Measurements from ENCODE around the gene HSBP1. TPM values are rescaled to one million over a fixed set of nuclear protein-coding genes. Genes with fewer than 3 reads are reported as not detected.

HSBP1 gene
- total and polyA plus RNA-seq, 8 donors, result 8.5 to 60.5 (median 35.2) TPM

GRCh38 chr16:83774066-83774465 is 33.7 kb upstream of the HSBP1 start:
- DNase-seq, result no peak
- Histone ChIP-seq H3K36me3 (no peaks in the 10 kb centered on the region), H3K27me3 (no peaks in the 10 kb centered on the region), H3K27ac (peak overlapping the region in 1 of 5 donors; percentile 7), H3K9me3 (no peaks in the 10 kb centered on the region), H3K4me3 (no peak overlapping the region), H3K4me1 (peaks cover 0 to 3% (median 0%) of the 10 kb centered on the region in 4 donors)
- 77 to 88% (median 88%) methylated on average over 4 of the region's 4 CpGs for WGBS, 5 donors
- TF ChIP-seq EP300 (IDR thresholded peaks at IDR 0.05), result no peak
- intact Hi-C loops (cut with DNase I; ENCODE audit: low total_unique reads), result no loop called here

GRCh38 chr16:83776944-83777343 is 30.8 kb upstream of the HSBP1 start:
- Histone ChIP-seq H3K4me1 (peaks cover 0 to 13% (median 8%) of the 10 kb centered on the region in 4 donors), H3K9me3 (no peaks in the 10 kb centered on the region), H3K27ac (no peak overlapping the region), H3K4me3 (no peak overlapping the region), H3K27me3 (no peaks in the 10 kb centered on the region), H3K36me3 (no peaks in the 10 kb centered on the region)
- WGBS, 5 donors, result 75 to 82% (median 80%) methylated on average over 8 to 9 of the region's 9 CpGs
- intact Hi-C loops (cut with DNase I; ENCODE audit: low total_unique reads), result no loop called here
- no peak for DNase-seq
- TF ChIP-seq EP300 (IDR thresholded peaks at IDR 0.05), result no peak
- TF ChIP-seq POLR2AphosphoS5 (IDR thresholded peaks at IDR 0.05), result no peak
- TF ChIP-seq POLR2A (IDR thresholded peaks at IDR 0.05), result no peak
- TF ChIP-seq CTCF (IDR thresholded peaks at IDR 0.05), result no peak

GRCh38 chr16:83779886-83780285 is 27.9 kb upstream of the HSBP1 start:
- H3K36me3 ChIP-seq, result no peaks in the 10 kb centered on the region
- no peak overlapping the region for H3K4me3 ChIP-seq
- no peaks in the 10 kb centered on the region for H3K27me3 ChIP-seq
- no peak for DNase-seq
- intact Hi-C loops (cut with DNase I; ENCODE audit: low total_unique reads), result no loop called here
- no peak overlapping the region for H3K27ac ChIP-seq
- H3K9me3 ChIP-seq, result no peaks in the 10 kb centered on the region
- TF ChIP-seq POLR2A (IDR thresholded peaks at IDR 0.05) (no peak), POLR2AphosphoS5 (IDR thresholded peaks at IDR 0.05) (no peak), CTCF (IDR thresholded peaks at IDR 0.05) (no peak), EP300 (IDR thresholded peaks at IDR 0.05) (no peak)
- WGBS, 5 donors, result 10 to 27% (median 16%) methylated on average over 6 of the region's 6 CpGs
- peaks cover 0 to 13% (median 8%) of the 10 kb centered on the region in 4 donors for H3K4me1 ChIP-seq

GRCh38 chr16:83785455-83785854 is 22.3 kb upstream of the HSBP1 start:
- no peak for TF ChIP-seq POLR2AphosphoS5 (IDR thresholded peaks at IDR 0.05)
- TF ChIP-seq CTCF (IDR thresholded peaks at IDR 0.05), result no peak
- no peak for TF ChIP-seq POLR2A (IDR thresholded peaks at IDR 0.05)
- no peak for TF ChIP-seq EP300 (IDR thresholded peaks at IDR 0.05)
- Histone ChIP-seq H3K4me3 (no peak overlapping the region), H3K27ac (no peak overlapping the region), H3K4me1 (peaks cover 0 to 2% (median under 1%) of the 10 kb centered on the region in 4 donors), H3K27me3 (no peaks in the 10 kb centered on the region), H3K9me3 (no peaks in the 10 kb centered on the region), H3K36me3 (no peaks in the 10 kb centered on the region)
- intact Hi-C loops (cut with DNase I; ENCODE audit: low total_unique reads), result no loop called here
- DNase-seq, result no peak
- WGBS, 5 donors, result 60 to 76% (median 70%) methylated on average over 2 of the region's 2 CpGs

GRCh38 chr16:83789642-83790401 is 18.0 kb upstream of the HSBP1 start:
- no peaks in the 10 kb centered on the region for H3K27me3 ChIP-seq
- no peaks in the 10 kb centered on the region for H3K36me3 ChIP-seq
- H3K4me1 ChIP-seq, result no peaks in the 10 kb centered on the region
- no peak overlapping the region for H3K27ac ChIP-seq
- DNase-seq, result no peak
- TF ChIP-seq EP300 (IDR thresholded peaks at IDR 0.05) (no peak), POLR2AphosphoS5 (IDR thresholded peaks at IDR 0.05) (no peak), POLR2A (IDR thresholded peaks at IDR 0.05) (no peak), CTCF (IDR thresholded peaks at IDR 0.05) (no peak)
- H3K4me3 ChIP-seq, result no peak overlapping the region
- intact Hi-C loops (cut with DNase I; ENCODE audit: low total_unique reads), result no loop called here
- no peaks in the 10 kb centered on the region for H3K9me3 ChIP-seq
- WGBS, 5 donors, result 75 to 83% (median 80%) methylated on average over 8 of the region's 8 CpGs

Data from stomach (tissue), 9 donors.